T-cell (primary cell): ENCODE results near the gene AGXT. TPM values are rescaled to one million over a fixed set of nuclear protein-coding genes. Genes with fewer than 3 reads are reported as not detected.
A peak's percentile ranks its signal among the peaks of the same experiment; 100 is the strongest.

Experiments used
- ATAC-seq, 4 experiments: fragments of 200-7000 bp in 3 of 4; fragments of 150-1000 bp in 1 of 4; cut with Tn5 transposase; replicated peaks in 1 of 4; 1 replicate in 3 of 4; 2 replicates in 1 of 4; pipeline ENCODE4 v1.10.0; 2021; ENCODE audit warnings: moderate library complexity in 3 of 4, mild to moderate bottlenecking in 2 of 4, moderate number of reproducible peaks in 1 of 4
- CTCF ChIA-PET, 2 donors: fragments of 300-600 bp; sonication (Branson Sonifier 250); formaldehyde crosslinking; loops; one replicate each; lab custom pipeline; 2022; ENCODE audit warnings: antibody characterized with exemption in 2 of 2; lab: Charles Lee
- POLR2A ChIA-PET, 2 donors: fragments of 300-600 bp; sonication (Branson Sonifier 250); formaldehyde crosslinking; loops; one replicate each; lab custom pipeline; 2022; ENCODE audit warnings: antibody characterized with exemption in 2 of 2; lab: Charles Lee
- DNase-seq, 35 experiments: peaks; one replicate each; pipeline versions ENCODE4 v3.0.0 to v3.0.0-alpha.2; 2013 to 2023
- H3K27ac ChIP-seq: one replicate; pipeline ENCODE4 v1.5.1; 2013; ENCODE audit warnings: low read length
- H3K27me3 ChIP-seq, 2 experiments: replicated peaks in 1 of 2; 1 replicate in 1 of 2; 2 replicates in 1 of 2; pipeline versions ENCODE4 v1.6.1 to v1.7.0; 2013; ENCODE audit warnings: low read length in 1 of 2, mixed read lengths in 1 of 2; ENCODE audit not compliant: control insufficient read depth in 2 of 2, insufficient read depth in 2 of 2; ENCODE audit errors: extremely low read depth in 1 of 2
- H3K36me3 ChIP-seq, 2 donors: 1 replicate in 1 of 2; 2 replicates in 1 of 2; pipeline versions ENCODE4 v1.6.1 to v1.7.0; 2013; ENCODE audit warnings: low read length in 1 of 2; ENCODE audit not compliant: control insufficient read depth in 2 of 2, insufficient read depth in 1 of 2; ENCODE audit errors: extremely low read depth in 1 of 2
- H3K4me1 ChIP-seq, 2 experiments: 1 replicate in 1 of 2; 2 replicates in 1 of 2; pipeline versions ENCODE4 v1.6.1 to v1.7.0; 2013; ENCODE audit warnings: low read length in 2 of 2, mixed read lengths in 1 of 2; ENCODE audit not compliant: insufficient read depth in 2 of 2, control insufficient read depth in 1 of 2; ENCODE audit errors: extremely low read depth in 1 of 2
- H3K4me3 ChIP-seq, 2 donors: 1 replicate in 1 of 2; 2 replicates in 1 of 2; pipeline versions ENCODE4 v1.5.1 to v1.7.0; 2013; ENCODE audit warnings: mild to moderate bottlenecking in 2 of 2, low read length in 1 of 2, moderate library complexity in 1 of 2; ENCODE audit not compliant: control insufficient read depth in 1 of 2; ENCODE audit errors: extremely low read depth in 1 of 2
- H3K9me3 ChIP-seq: 2 replicates; pipeline ENCODE4 v1.7.0; 2013
- H3K27ac Mint-ChIP-seq, 2 donors: one replicate each; pipeline ENCODE4 v1.8.0; 2020 to 2021; ENCODE audit warnings: mild to moderate bottlenecking in 2 of 2, mixed read lengths in 2 of 2
- H3K27me3 Mint-ChIP-seq, 2 donors: one replicate each; pipeline ENCODE4 v1.8.0; 2021 to 2022; ENCODE audit warnings: mixed read lengths in 2 of 2
- H3K36me3 Mint-ChIP-seq: one replicate; pipeline ENCODE4 v1.8.0; 2021; ENCODE audit warnings: mixed read lengths
- H3K4me1 Mint-ChIP-seq, 3 donors: one replicate each; pipeline ENCODE4 v1.8.0; 2020 to 2022; ENCODE audit warnings: mixed read lengths in 3 of 3, mild to moderate bottlenecking in 1 of 3
- H3K4me3 Mint-ChIP-seq, 3 donors: one replicate each; pipeline ENCODE4 v1.8.0; 2020 to 2022; ENCODE audit warnings: mild to moderate bottlenecking in 3 of 3, mixed read lengths in 3 of 3, moderate library complexity in 3 of 3
- H3K9me3 Mint-ChIP-seq, 3 donors: one replicate each; pipeline ENCODE4 v1.8.0; 2020 to 2022; ENCODE audit warnings: mixed read lengths in 3 of 3
- WGBS: methylation state at CpG from one replicate; pipeline ENCODE4 v1.1.5; 2013; ENCODE audit warnings: missing lambda C conversion rate; ENCODE audit not compliant: insufficient coverage; 5-methylcytosine and 5-hydroxymethylcytosine counted together
- total RNA-seq, 35 experiments: library from RNA in 6 of 35; stranded (reverse) in 6 of 35; fragments of 120-200 nt in 1 of 35; gene quantifications; one replicate each; pipeline versions ENCODE4 v1.2.1 to v1.2.4 and lab custom pipeline; 2013 to 2026

The AGXT gene
- total RNA-seq (under 1 TPM in 3 of 5 donors, not detected in 2; 0.41 to 0.88 (median 0.76) TPM), total RNA-seq (lab: John Stamatoyannopoulos, UW) (0 to 0.30 (median 0) reads per million in 29 experiments)
- total RNA-seq (2013): not detected

- Histone ChIP-seq H3K9me3 (no peaks in the 10 kb centered on the region), H3K27ac (no peak within 1 kb of the TSS), H3K4me3 (no peak within 1 kb of the TSS), H3K36me3 (no peaks in the 10 kb centered on the region), H3K4me1 (no peaks in the 10 kb centered on the region), H3K27me3 (peaks cover 0 to 26% of the 10 kb centered on the region in 2 experiments)
- ChIA-PET POLR2A (no interaction called here), CTCF (no interaction called here)
- no peak for ATAC-seq
- no peak within 1 kb of the TSS for H3K4me3 Mint-ChIP-seq
- no peaks in the 10 kb centered on the region for H3K9me3 Mint-ChIP-seq
- no peaks in the 10 kb centered on the region for H3K36me3 Mint-ChIP-seq
- 88% methylated on average over 16 of the region's 21 CpGs for WGBS
- DNase-seq: no peak
- no peak within 1 kb of the TSS for H3K27ac Mint-ChIP-seq
- no peaks in the 10 kb centered on the region for H3K4me1 Mint-ChIP-seq
- peaks cover 5 to 6% of the 10 kb centered on the region in 2 donors for H3K27me3 Mint-ChIP-seq
These were observed at the start of gene AGXT for GRCh38 chr2:240868286-240869108. AGXT (plus strand) TSS chr2:240868824; CDS start chr2:240868866, 42 bp downstream.

GRCh38 chr2:240819126-240819857, 49.3 kb upstream of the AGXT start:
- ATAC-seq (no peak), DNase-seq (peak in 1 of 35 experiments; percentile 10)
- Histone ChIP-seq H3K27me3 (peaks cover 8 to 71% of the 10 kb centered on the region in 2 experiments), H3K4me3 (no peak overlapping the region), H3K36me3 (no peaks in the 10 kb centered on the region), H3K27ac (no peak overlapping the region), H3K9me3 (no peaks in the 10 kb centered on the region), H3K4me1 (peaks cover 2 to 19% of the 10 kb centered on the region in 2 experiments)
- H3K4me1 Mint-ChIP-seq: peaks cover 11 to 12% (median 12%) of the 10 kb centered on the region in 3 donors
- H3K27ac Mint-ChIP-seq: no peak overlapping the region
- CTCF ChIA-PET: no interaction called here
- H3K9me3 Mint-ChIP-seq: peaks cover 0 to 7% (median 1%) of the 10 kb centered on the region in 3 donors
- peak overlapping the region in 2 of 3 donors; percentile 21 to 37 for H3K4me3 Mint-ChIP-seq
- POLR2A ChIA-PET: no interaction called here
- H3K36me3 Mint-ChIP-seq: no peaks in the 10 kb centered on the region
- 2% methylated on average over 51 of the region's 81 CpGs for WGBS
- peaks cover 33 to 53% of the 10 kb centered on the region in 2 donors for H3K27me3 Mint-ChIP-seq

DNA sequence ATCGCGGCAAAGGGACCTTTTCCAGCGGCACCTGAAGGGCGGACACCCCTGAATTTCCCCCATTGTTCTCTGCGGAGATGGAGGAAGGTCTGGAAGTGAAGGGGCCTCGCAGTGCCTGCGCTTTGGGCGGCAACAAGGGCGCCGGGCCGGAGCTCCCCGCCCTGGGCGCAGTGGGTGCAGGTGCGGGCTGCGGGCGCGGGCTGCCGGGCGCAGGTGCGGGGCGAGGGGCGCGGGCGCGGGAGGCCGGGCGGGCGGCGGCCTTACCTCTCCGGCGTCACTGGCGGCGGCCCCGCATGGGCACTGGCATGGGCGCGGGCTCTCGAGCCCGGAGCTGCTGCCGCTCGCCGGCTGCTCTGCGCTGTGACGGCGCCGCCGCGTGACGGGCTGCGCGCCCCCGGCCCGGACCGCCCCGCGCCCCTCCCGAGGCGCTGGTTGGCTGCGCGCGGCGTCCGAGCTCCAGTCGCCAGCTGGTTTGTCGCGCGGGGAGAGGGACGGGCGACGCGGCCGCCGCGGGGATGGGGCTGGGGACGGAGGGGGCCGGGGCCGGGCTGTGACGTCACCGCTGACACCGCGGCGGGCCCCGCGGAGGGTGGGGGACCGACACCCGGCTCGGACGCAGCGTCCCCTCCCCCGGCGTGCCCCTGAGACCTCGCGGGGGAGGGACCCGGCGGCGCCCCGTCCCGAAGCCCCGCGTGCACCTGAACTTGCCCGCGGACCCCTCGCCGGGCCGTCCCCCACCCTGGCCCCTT, 48.6 kb upstream of the AGXT start, which contains the start of gene KIF1A:
KIF1A (minus strand) TSS at position 362 of the 749 bp plus-strand sequence. CDS start 22,467 bp downstream, outside the sequence.
- no peaks in the 10 kb centered on the region for H3K9me3 ChIP-seq
- WGBS: 3% methylated on average over 101 of the region's 104 CpGs
- ChIA-PET POLR2A (no interaction called here), CTCF (no interaction called here)
- no peak within 1 kb of the TSS for H3K4me3 ChIP-seq
- Mint-ChIP-seq H3K4me1 (peaks cover 11 to 12% (median 12%) of the 10 kb centered on the region in 3 donors), H3K27ac (no peak within 1 kb of the TSS), H3K4me3 (peak within 1 kb of the TSS; percentile 21 to 68 (median 21)), H3K27me3 (peaks cover 39 to 60% of the 10 kb centered on the region in 2 donors), H3K9me3 (peaks cover 0 to 5% (median 0%) of the 10 kb centered on the region in 3 donors), H3K36me3 (no peaks in the 10 kb centered on the region)
- peak in 1 of 35 experiments; percentile 11 for DNase-seq
- H3K27ac ChIP-seq: no peak within 1 kb of the TSS
- peak; percentile 26 to 44 (median 38) for ATAC-seq
- H3K27me3 ChIP-seq: peaks cover 8 to 72% of the 10 kb centered on the region in 2 experiments
- peaks cover 2 to 19% of the 10 kb centered on the region in 2 experiments for H3K4me1 ChIP-seq
- no peaks in the 10 kb centered on the region for H3K36me3 ChIP-seq

- no peak for DNase-seq
- peaks cover 11 to 12% (median 12%) of the 10 kb centered on the region in 3 donors for H3K4me1 Mint-ChIP-seq
- CTCF ChIA-PET: no interaction called here
These were observed 47.8 kb upstream of the AGXT start for GRCh38 chr2:240820607-240821428.

GRCh38 chr2:240821429-240821778, 47.2 kb upstream of the AGXT start:
- no peaks in the 10 kb centered on the region for H3K36me3 Mint-ChIP-seq
- peak overlapping the region in 1 of 2 donors; percentile 43 for H3K27ac Mint-ChIP-seq
- 0% methylated on average over 4 of the region's 7 CpGs for WGBS
- Histone ChIP-seq H3K4me1 (peaks cover 2 to 19% of the 10 kb centered on the region in 2 experiments), H3K27me3 (peaks cover 6 to 73% of the 10 kb centered on the region in 2 experiments), H3K27ac (no peak overlapping the region), H3K9me3 (no peaks in the 10 kb centered on the region), H3K36me3 (no peaks in the 10 kb centered on the region), H3K4me3 (no peak overlapping the region)
- peaks cover 11 to 12% (median 12%) of the 10 kb centered on the region in 3 donors for H3K4me1 Mint-ChIP-seq
- ChIA-PET CTCF (no interaction called here), POLR2A (no interaction called here)
- H3K27me3 Mint-ChIP-seq: peaks cover 51 to 66% of the 10 kb centered on the region in 2 donors
- no peak for DNase-seq
- peaks cover 0 to 5% (median 0%) of the 10 kb centered on the region in 3 donors for H3K9me3 Mint-ChIP-seq
- peak in 1 of 4 experiments; percentile 24 for ATAC-seq
- peak overlapping the region; percentile 47 to 68 (median 49) for H3K4me3 Mint-ChIP-seq

More at GRCh38 chr2:240820607-240821428, 47.8 kb upstream of the AGXT start:
- 2% methylated on average over 49 of the region's 64 CpGs for WGBS
- Histone ChIP-seq H3K27ac (no peak overlapping the region), H3K36me3 (no peaks in the 10 kb centered on the region), H3K4me1 (peaks cover 2 to 19% of the 10 kb centered on the region in 2 experiments), H3K9me3 (no peaks in the 10 kb centered on the region), H3K4me3 (no peak overlapping the region), H3K27me3 (peaks cover 8 to 71% of the 10 kb centered on the region in 2 experiments)
- POLR2A ChIA-PET: no interaction called here
- H3K4me3 Mint-ChIP-seq: peak overlapping the region; percentile 47 to 68 (median 49)
- ATAC-seq: peak; percentile 18 to 66 (median 35)
- no peaks in the 10 kb centered on the region for H3K36me3 Mint-ChIP-seq
- H3K27ac Mint-ChIP-seq: no peak overlapping the region
- H3K9me3 Mint-ChIP-seq: peaks cover 0 to 5% (median 0%) of the 10 kb centered on the region in 3 donors
- peaks cover 47 to 66% of the 10 kb centered on the region in 2 donors for H3K27me3 Mint-ChIP-seq
